Measurements from ENCODE around the gene TNFRSF1B.

DNA sequence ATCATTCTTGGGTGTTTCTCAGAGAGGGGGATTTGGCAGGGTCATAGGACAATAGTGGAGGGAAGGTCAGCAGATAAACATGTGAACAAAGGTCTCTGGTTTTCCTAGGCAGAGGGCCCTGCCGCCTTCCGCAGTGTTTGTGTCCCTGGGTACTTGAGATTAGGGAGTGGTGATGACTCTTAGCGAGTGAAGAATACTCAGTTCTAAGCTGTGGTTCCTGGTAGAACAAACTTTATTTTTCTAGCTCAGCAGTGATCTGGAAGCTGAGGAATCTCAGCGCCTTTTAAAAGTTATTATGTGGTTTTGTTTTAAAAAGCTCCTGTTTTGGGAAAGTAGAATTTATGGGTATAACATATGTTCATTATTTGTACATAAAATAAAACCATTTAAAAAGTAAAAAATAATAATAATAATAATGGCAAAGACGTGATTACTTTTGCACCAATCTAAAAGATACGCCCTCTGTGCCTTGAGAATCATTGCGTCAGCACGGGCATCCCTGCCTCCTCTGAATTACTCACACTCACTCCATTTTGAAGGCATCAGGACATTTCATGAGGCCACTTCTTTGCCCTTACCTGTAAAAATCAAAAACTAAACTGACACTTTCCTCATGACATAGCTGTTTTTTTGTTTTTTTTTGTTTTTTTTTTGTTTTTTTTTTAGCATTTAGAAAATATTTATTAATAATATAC, 29.7 kb upstream of the TNFRSF1B start:
- TF ChIP-seq, protein P1, sequence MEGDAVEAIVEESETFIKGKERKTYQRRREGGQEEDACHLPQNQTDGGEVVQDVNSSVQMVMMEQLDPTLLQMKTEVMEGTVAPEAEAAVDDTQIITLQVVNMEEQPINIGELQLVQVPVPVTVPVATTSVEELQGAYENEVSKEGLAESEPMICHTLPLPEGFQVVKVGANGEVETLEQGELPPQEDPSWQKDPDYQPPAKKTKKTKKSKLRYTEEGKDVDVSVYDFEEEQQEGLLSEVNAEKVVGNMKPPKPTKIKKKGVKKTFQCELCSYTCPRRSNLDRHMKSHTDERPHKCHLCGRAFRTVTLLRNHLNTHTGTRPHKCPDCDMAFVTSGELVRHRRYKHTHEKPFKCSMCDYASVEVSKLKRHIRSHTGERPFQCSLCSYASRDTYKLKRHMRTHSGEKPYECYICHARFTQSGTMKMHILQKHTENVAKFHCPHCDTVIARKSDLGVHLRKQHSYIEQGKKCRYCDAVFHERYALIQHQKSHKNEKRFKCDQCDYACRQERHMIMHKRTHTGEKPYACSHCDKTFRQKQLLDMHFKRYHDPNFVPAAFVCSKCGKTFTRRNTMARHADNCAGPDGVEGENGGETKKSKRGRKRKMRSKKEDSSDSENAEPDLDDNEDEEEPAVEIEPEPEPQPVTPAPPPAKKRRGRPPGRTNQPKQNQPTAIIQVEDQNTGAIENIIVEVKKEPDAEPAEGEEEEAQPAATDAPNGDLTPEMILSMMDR (IDR thresholded peaks at IDR 0.05): no peak
- TF ChIP-seq POLR2A (IDR thresholded peaks at IDR 0.05): no peak

Measured in gastroesophageal sphincter (tissue), 3 donors.